GM18499 (cell line): Measurements from ENCODE around the gene BAMBI.

ENCODE experiments used
- ATAC-seq: cut with Tn5 transposase; IDR thresholded peaks from one replicate; pipeline ENCODE4 v1.9.1; 2021; ENCODE audit warnings: moderate number of reproducible peaks; ENCODE audit not compliant: insufficient read depth, unreplicated experiment

The BAMBI gene

DNA sequence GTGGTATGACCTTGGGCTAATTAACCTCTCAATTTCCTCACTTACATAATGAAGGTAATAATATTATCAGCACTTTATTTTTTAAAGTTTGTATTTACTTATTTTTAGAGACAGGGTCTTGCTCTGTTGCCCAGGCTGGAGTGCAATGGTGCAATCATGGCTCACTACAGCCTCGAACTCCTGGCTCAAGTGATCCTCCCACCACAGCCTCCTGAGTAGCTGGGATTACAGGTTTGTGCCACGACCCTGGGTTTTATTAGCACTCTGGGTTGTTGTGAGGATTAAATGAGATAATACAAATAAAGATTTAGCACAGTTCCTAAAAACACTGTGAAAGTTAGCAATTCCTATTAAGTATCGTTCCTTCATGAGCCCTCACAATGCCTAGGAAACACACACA is 14.7 kb downstream of the BAMBI start:
- ATAC-seq: no peak

DNA sequence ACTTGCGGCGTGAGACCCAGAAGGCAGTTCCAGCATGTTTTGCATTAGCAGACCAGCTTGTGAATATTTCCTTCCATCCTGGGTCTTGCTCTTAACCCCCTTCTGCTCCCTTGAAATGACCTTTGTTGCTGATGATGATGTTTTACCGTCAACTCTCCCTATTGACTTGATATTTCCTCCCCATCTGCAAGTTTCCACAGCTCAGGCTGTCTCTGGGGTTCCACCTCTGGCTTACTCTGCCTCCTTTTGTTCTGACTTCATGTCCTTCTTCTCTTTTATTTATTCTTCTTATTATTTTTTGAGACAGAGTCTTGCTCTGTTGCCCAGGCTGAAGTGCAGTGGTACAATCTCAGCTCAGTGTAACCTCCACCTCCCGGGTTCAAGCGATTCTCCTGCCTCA is 17.2 kb downstream of the BAMBI start:
- no peak for ATAC-seq

GRCh38 chr10:28698075-28698474 is 20.8 kb downstream of the BAMBI start:
- no peak for ATAC-seq

DNA sequence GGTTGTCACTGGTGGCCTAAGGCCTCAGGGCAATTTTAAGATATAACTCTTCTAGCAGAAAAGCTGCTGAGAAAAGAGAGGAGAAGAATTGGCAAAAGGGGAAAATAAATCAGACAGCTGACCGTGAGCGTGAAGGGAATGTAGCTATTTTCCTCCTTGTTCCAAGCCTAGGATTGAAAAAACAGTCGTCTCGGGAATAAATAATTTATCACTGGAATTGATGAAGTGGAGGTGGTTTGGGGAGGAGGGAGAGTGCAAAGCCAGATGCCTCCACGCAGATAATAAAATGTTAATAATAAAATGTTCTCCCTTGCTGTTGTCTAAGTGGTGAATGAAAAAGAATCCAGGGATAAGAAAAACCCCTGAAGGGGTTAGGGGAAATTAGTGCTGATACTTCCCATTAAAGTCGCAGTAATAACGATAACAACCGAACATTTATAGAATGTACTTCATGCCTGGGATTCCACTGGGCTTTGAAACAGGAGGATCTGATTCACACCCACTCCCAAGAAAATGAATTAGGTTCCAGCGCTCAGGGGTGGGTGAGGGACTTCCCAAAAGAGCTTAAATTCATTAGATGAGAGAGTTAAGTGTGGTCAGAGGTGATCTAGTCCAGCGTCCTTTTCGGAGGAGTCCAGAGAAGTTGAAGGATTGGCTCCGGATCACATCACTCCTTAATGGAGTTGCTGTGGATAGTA is 27.3 kb downstream of the BAMBI start:
- ATAC-seq: no peak

DNA sequence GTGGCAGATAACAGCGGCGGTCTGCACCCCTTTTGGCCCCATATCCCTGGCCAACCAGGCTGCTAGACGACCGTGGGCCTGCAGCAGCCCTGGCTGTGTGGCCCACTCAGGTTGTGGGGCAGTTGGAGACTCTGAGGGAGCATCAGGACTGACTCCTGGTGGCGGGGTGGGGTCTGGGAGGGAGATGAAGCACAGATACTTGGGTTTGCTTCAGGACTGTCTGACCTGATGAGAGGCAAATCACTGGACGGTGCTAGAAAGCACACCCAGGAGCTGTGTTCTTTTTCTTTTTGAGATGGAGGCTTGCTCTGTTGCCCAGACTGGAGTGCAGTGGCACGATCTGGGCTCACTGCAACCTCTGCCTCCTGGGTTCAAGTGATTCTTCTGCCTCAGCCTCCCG is 28.2 kb downstream of the BAMBI start:
- no peak for ATAC-seq

DNA sequence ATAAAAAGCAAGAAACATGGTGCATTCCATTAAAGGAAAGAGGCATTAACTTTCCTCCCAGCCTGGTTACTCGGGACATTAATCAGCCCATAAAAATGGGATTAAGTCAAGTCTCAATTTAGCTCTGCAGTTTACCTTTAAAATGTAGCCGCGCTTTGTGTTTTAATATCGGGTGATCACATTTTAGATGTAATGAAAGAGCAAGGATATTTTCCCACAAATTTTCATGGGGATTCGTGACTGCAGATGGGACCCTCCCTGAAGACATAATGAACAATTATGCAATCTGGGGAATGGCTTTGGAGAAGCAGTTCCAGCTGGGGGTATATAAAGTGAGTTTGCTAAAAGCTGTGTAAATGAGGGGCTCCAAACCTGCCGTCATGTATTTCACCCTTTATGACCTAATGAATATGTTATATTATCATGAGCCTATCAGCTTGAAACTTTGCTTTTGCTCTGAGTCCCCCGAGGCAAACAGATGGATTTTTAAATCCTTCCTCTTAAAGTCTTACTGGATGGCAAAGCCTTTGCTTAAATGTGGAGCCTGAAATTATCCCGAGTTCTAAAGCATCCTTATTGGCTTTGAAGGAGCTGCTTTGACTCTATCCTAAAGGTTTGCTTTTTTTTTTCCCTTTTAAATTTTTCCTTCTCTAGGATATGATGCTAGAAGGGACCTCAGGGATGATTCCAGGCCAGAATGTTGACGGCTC is 31.8 kb downstream of the BAMBI start:
- no peak for ATAC-seq

- ATAC-seq: no peak
Measured at GRCh38 chr10:28710202-28710886, 33.0 kb downstream of the BAMBI start.

DNA sequence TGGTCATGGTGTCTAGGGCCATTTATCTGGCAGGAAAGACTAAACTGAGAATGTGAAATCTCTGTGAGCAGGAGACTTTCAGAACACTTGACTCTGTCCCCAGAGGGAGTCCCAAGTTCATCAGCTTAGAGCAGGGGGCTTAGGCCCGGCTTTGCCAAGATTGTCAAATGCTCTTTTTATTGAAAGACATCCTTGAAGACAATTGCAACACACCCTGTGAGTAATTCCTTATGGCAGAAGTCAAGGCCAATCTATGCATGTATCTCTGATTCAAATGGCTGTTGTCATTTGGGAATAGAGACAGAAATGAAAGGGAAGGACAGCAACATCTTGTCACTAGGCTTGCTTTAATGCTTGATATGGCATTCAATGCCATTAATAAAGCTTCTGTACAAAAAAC is 33.7 kb downstream of the BAMBI start:
- ATAC-seq: no peak

GRCh38 chr10:28711776-28712175 is 34.5 kb downstream of the BAMBI start:
- no peak for ATAC-seq

DNA sequence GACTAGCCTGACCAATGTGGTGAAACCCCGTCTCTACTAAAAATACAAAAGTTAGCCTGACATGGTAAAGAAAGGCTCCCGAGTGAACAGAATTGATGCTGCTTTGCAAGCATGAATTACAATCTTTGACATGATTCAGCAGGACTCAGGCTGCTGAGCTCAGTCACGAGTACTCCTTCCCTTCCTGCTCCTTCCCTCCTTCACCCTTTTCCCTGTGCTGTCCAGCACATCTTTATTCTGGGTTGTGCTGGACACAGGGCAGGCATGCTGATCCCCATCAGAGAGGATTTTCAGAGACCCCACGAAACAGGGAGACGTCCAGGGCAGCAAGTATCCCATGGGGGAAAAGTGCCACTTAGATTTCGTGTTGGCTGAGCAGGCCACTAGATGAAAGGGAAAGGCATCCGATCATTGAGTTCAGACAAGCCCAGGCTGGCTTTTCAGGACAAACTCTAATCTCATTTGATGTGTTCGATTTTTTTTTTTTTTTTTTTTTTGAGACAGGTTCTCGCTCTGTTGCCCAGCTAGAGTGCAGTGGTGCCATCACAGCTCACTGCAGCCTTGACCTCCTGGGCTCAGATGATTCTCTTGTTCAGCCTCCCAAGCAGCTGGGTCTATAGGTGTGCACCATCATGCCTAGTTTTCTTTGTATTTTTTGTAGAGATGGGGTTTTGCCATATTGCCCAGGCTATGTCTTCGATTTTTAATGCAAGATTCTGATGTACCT is 36.5 kb downstream of the BAMBI start:
- ATAC-seq: no peak

DNA sequence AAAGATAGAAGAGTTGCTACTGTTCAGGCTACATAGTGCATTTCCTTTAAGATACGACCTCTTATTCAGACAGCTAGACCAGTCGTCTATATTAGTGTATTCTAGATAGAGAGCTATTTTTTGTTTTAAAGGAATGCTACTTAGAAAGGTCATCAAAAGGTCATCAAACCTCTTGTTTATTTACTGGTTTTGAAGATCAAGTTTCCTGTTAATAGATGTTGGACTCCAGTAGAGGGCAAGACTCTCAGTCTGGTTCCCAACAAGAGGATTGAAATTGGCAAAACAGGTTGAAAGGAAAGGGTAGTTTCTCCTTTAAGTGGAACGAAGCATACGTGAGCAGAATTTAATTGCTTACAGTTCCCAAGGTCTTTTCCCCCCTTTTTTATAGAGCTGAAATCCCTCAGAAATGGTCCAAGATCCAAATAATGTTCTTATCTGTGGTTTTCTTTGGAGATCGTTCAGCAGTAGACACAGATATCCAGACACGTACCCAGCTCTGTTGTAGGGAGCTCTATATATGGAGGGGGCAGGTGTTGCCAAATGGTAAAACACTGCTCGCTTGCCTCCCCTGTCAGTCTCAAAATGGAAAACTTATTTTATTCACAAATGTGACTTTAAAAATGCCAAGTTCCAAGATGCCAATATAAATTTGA is 37.2 kb downstream of the BAMBI start:
- no peak for ATAC-seq

GRCh38 chr10:28715246-28715645 is 37.9 kb downstream of the BAMBI start:
- ATAC-seq: no peak

DNA sequence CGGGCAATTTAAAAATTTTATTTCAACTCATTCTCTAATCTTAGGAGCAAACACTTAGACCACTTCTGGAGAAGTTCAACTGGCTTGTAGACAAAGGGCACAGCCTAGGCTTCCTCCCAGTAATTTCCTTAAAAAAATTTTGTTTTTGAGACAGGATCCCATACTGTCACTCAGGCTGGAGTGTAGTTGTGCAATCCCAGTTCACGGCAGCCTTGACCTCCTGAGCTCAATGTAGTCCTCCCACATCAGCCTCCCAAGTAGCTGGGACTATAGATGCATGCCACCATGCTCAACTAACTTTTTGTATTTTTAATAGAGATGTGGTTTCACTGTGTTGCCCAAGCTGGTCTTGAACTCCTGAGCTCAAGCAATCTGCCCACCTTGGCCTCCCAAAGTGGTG is 38.4 kb downstream of the BAMBI start:
- no peak for ATAC-seq

DNA sequence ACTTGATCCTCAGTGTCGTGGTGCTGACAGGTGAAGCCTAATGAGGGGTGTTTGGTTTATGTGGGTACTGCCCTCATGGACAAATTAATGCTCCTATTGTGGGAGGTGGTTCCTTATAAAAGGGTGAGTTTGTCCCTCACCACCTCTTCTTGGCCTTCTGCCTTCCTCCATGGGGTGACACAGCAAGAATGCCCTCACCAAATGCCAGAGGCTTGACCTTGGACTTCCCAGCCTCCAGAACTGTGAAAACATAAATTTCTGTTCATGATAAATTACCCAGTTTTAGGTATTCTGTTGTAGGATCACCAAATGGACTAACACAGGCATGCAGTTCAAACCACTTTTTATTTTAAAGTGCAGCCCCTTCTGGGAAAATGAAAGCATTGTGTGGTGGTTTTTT is 39.4 kb downstream of the BAMBI start:
- no peak for ATAC-seq

- no peak for ATAC-seq
Measured at GRCh38 chr10:28717656-28718201, 40.4 kb downstream of the BAMBI start.

- no peak for ATAC-seq
Measured at GRCh38 chr10:28719789-28720436, 42.6 kb downstream of the BAMBI start.

GRCh38 chr10:28721318-28721951 is 44.1 kb downstream of the BAMBI start:
- no peak for ATAC-seq

GRCh38 chr10:28722065-28722803 is 44.9 kb downstream of the BAMBI start:
- no peak for ATAC-seq
